HepG2 (cell line): ENCODE measurements around the gene CYB561. TPM values are rescaled to one million over a fixed set of nuclear protein-coding genes. Genes with fewer than 3 reads are reported as not detected.

ENCODE experiments used
- BHLHE40 ChIP-seq: IDR thresholded peaks from 2 replicates; pipeline ENCODE4 v1.6.1; 2011; ENCODE audit warnings: low read length, improper control_type of control experiment
- BRD4 ChIP-seq: sonication (generic); formaldehyde crosslinking; IDR thresholded peaks from 2 replicates; pipeline ENCODE4 v1.4.0; 2020; ENCODE audit warnings: missing genetic modification reagents
- DZIP1 ChIP-seq: sonication (generic); formaldehyde crosslinking; IDR thresholded peaks from 2 replicates; pipeline ENCODE4 v1.5.0; 2020; ENCODE audit warnings: mild to moderate bottlenecking, missing genetic modification reagents
- EP300 ChIP-seq, 3 experiments: sonication (generic) in 1 of 3; formaldehyde crosslinking in 1 of 3; IDR thresholded peaks; 2 replicates each; pipeline versions ENCODE4 v1.5.1 to v1.6.1; 2011 to 2020; ENCODE audit warnings: low read depth in 2 of 3, low read length in 2 of 3, borderline replicate concordance in 1 of 3, improper control_type of control experiment in 1 of 3, mild to moderate bottlenecking in 1 of 3, missing genetic modification reagents in 1 of 3, moderate library complexity in 1 of 3
- GPN1 ChIP-seq: sonication (generic); formaldehyde crosslinking; IDR thresholded peaks from 2 replicates; pipeline ENCODE4 v1.5.1; 2020; ENCODE audit warnings: missing genetic modification reagents, borderline replicate concordance
- HNF1A ChIP-seq, 2 experiments: sonication (generic) in 1 of 2; formaldehyde crosslinking in 1 of 2; IDR thresholded peaks; 2 replicates each; pipeline versions ENCODE4 v1.4.0 to v1.6.1; 2016 to 2020; ENCODE audit warnings: borderline replicate concordance in 1 of 2, low read depth in 1 of 2, mild to moderate bottlenecking in 1 of 2, missing genetic modification reagents in 1 of 2
- JDP2 ChIP-seq: sonication (generic); formaldehyde crosslinking; IDR thresholded peaks from 2 replicates; pipeline ENCODE4 v1.8.1; 2022; ENCODE audit warnings: missing genetic modification reagents, borderline replicate concordance
- RFX3 ChIP-seq: IDR thresholded peaks from 2 replicates; pipeline ENCODE4 v1.6.1; 2016; ENCODE audit warnings: missing biosample characterization, missing genetic modification reagents
- RFXANK ChIP-seq: IDR thresholded peaks from 2 replicates; pipeline ENCODE4 v1.6.1; 2016
- THAP9 ChIP-seq: sonication (generic); formaldehyde crosslinking; IDR thresholded peaks from 2 replicates; pipeline ENCODE4; 2020; ENCODE audit warnings: missing genetic modification reagents, mild to moderate bottlenecking, borderline replicate concordance
- YEATS4 ChIP-seq: sonication (generic); formaldehyde crosslinking; IDR thresholded peaks from 2 replicates; pipeline ENCODE4 v1.4.0; 2020; ENCODE audit warnings: missing genetic modification reagents, borderline replicate concordance
- ZNF121 ChIP-seq: sonication (generic); formaldehyde crosslinking; IDR thresholded peaks from 2 replicates; pipeline ENCODE4 v1.5.0; 2020; ENCODE audit warnings: mild to moderate bottlenecking, missing genetic modification reagents
- ZNF800 ChIP-seq: sonication (generic); formaldehyde crosslinking; IDR thresholded peaks from 2 replicates; pipeline ENCODE4 v1.4.0; 2020; ENCODE audit warnings: missing genetic modification reagents
- polyA plus RNA-seq, 8 experiments: library from polyadenylated mRNA; depleted of rRNA in 3 of 8; stranded (reverse) in 7 of 8; unstranded in 1 of 8; fragments of >200 nt; fragmentation: Illumina TruSeq in 4 of 8; extraction: Trizol in 4 of 8; gene quantifications; 2 replicates each; pipeline versions ENCODE4 v1.2.1 to v1.2.3, GENCODE V29; 2011 to 2016; ENCODE audit warnings: low read depth in 4 of 8, missing spikeins in 1 of 8, mixed read lengths in 1 of 8; ENCODE audit not compliant: insufficient read depth in 1 of 8
- total RNA-seq, 5 experiments: library from RNA; depleted of rRNA; stranded (reverse); fragments of >200 nt; fragmentation: Illumina TruSeq; extraction: Trizol; gene quantifications; 2 replicates each; pipeline ENCODE4 v1.2.3, GENCODE V29; 2016; ENCODE audit warnings: low read depth in 1 of 5
- TF ChIP-seq, protein P1 (sequence below): sonication (generic); formaldehyde crosslinking; IDR thresholded peaks from 2 replicates; pipeline ENCODE4 v1.4.0; 2020; ENCODE audit warnings: missing genetic modification reagents; ENCODE audit errors: not compliant biosample characterization

Gene CYB561
- total and polyA plus RNA-seq, 2 of the 13 experiments (the other 11 are each of a cell fraction or from before 2014, with no cell fraction given), result 1.5 to 6.7 TPM

GRCh38 chr17:63445954-63446752, at the start of gene CYB561 (continued):
- TF ChIP-seq THAP9 (CRISPR knock-in tag), result no peak
- TF ChIP-seq BHLHE40, result peak; percentile 85
- no peak for TF ChIP-seq ZNF121 (CRISPR knock-in tag)
- TF ChIP-seq RFX3 (CRISPR knock-in tag), result peak; percentile 53; the same call in 1 of the 2 replicates
- TF ChIP-seq DZIP1 (CRISPR knock-in tag), result no peak
- TF ChIP-seq BRD4 (CRISPR knock-in tag), result no peak; the same call in 1 of the 2 replicates
- peak; percentile 55 for TF ChIP-seq YEATS4 (CRISPR knock-in tag)
- no peak for TF ChIP-seq ZNF800 (CRISPR knock-in tag)
- no peak for TF ChIP-seq RFXANK (CRISPR knock-in tag)
- TF ChIP-seq, protein P1, sequence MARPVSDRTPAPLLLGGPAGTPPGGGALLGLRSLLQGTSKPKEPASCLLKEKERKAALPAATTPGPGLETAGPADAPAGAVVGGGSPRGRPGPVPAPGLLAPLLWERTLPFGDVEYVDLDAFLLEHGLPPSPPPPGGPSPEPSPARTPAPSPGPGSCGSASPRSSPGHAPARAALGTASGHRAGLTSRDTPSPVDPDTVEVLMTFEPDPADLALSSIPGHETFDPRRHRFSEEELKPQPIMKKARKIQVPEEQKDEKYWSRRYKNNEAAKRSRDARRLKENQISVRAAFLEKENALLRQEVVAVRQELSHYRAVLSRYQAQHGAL (CRISPR knock-in tag), result no peak
- TF ChIP-seq HNF1A (IDR thresholded peaks at IDR 0.05; ENCODE audit: low read depth), result no peak
- TF ChIP-seq HNF1A (CRISPR knock-in tag; IDR thresholded peaks at IDR 0.05; ENCODE audit: borderline replicate concordance), result no peak
- TF ChIP-seq EP300 (IDR thresholded peaks at IDR 0.05; ENCODE audit: low read depth in 2 of 2, low read length in 2 of 2), result no peak
- TF ChIP-seq EP300 (CRISPR knock-in tag; IDR thresholded peaks at IDR 0.05; ENCODE audit: borderline replicate concordance), result no peak
- no peak for TF ChIP-seq JDP2 (CRISPR knock-in tag)
- TF ChIP-seq GPN1, result no peak
